HG03565 (cell line): ENCODE measurements around the gene KRT37.
"Not testable (repeated sequence)": the region's sequence is repeated elsewhere in the genome, so short reads cannot be mapped to it uniquely, and the experiment has no call there.

ENCODE experiments used
- ATAC-seq: cut with Tn5 transposase; IDR thresholded peaks from one replicate; pipeline ENCODE4 v1.9.1; 2021; ENCODE audit warnings: mild to moderate bottlenecking, moderate library complexity; ENCODE audit not compliant: unreplicated experiment

KRT37 gene

DNA sequence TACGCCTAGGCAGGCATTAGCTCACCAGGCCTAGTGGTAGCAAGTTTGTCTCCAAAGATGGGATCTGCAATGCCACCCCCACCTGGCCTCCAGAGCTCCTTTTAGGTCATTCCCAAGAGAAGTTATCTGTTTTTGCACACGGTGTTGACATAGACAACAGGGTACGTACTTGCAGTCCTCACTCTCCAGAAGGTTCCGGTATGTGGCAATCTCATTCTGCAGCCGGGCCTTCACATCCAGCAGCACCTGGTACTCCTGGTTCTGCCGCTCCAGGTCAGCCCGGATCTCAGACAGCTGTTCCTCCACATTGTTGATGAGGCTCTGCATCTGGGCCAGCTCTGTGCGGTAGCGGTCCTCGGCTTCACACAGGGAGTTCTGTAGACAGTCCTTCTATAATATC lies 17.2 kb downstream of the KRT37 start:
- no peak for ATAC-seq

DNA sequence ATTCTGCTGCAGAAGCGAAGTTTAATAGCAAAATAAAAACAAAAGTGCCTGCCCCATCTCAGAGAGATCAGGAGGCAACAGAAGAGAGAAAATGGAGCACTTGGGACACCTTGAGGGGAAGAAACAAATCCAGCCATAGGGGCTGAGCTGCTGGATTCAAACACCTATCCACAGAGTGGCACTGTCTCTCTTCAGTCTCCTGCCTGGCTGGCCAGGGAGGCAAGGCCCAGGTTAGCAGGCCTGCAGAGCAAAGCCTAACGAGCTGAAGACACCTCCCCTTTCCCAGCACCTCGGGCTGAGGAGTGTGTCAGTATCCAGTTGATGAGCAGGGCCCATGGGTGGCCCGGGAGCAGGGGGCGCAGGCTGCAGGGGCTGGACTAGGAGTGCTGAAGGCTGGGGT lies 18.2 kb downstream of the KRT37 start:
- no peak for ATAC-seq

DNA sequence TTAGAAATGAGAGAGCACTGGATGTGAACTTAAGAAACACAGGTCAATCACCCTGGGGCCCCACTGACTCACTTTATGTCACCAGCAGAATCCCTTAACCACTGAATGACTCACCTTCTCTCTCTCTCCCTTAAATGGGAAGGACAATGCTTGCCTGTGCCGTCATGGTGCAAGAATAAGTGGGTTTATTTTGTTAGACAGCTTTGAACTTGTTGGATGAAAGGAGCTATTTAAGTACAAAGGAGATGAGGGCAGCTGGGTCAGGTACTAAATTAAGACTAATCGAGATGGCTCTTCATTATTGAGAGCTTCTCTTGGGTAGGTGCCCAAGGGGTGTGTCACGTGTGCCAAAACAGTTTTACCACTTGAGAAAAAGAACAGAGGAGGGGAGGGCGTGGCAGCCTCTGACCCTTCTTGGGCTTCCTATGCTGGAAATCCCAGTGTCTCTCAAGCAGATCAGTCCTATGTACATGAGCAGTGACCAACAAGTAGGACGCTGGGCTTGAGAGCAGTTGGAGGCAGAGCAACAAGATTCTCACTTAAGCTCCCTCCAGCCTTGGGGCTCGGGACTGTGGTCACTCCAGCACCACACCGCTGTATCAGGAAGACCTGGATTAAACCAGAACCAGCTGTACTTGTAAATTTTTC lies 20.2 kb downstream of the KRT37 start:
- ATAC-seq: no peak

DNA sequence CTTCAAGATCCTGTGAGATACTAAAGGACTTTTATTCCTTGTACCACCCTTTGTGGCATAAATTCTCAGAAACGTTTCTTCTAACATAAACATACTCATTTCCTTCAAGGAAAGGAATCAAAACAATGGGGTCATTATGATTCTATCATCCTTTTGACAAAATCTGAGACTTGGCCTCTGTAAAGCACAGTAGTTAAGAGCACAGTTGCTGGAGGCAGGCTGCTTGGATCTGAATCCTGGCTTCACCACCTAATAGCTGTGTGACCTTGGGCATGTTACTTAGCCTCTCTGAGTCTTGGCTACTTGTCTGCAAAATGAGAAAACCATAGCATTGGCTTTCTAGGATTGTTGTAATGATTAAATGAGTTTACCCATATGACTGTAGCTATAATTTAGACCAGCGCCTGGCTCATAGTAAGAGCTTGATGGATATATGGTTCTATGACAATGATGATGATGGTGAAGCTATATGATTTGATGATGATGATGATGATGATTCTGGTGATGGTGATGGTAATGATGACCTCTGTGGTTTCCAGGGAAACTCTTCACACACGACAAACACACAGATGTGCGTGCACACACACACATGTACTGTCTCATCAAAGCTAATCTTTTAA lies 20.9 kb downstream of the KRT37 start:
- ATAC-seq: no peak

DNA sequence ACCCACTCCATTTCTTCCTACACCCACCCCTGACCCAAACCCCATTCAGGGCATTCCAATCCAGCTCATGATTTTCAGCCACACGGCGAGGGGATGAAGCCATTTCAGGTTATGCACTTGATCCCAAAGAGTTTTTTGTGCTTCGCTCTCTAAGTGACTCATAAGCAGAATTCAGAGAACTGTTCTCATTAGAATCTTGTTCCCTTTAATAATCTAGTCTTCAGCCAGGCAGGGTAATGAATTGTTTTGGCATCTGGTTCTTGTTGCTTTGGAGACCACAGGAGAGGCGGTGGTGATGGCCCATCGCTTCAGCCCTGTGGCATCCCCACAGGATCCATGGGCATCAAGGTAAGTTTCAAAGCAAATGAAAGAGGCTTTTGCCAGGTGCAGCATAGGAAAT lies 22.2 kb downstream of the KRT37 start:
- no peak for ATAC-seq

DNA sequence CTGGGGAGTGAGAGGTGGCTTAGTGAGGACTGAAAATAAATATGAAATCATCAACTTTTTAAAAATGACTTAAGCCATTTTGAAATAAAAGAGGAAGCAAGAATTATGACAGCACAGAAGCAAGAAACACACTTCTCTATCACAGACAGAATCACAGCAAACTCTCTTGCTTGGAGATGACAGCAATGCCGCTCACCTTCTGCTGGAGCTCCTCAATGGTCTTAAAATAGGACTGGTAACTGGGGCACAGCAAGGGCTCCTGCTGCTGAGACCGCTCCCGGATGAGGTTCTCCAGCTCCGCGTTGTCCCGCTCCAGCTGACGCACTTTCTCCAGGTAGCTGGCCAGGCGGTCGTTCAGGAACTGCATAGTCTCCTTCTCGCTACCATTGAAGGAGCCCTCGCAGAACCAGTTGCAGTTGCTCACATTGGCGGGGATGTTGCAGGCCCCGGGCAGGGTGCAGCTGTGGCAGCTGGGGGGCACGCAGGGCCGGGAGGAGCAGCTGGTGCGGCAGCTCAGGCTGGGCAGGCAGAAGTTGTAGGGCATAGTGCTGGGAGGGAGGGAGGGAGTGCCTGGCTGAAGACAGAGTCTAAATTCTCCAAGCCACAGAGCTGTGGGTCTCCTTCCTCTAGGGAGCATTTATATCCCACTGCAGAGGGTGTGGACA lies 27.3 kb downstream of the KRT37 start, which contains the start of gene KRT31:
KRT31 (minus strand) TSS at position 613 of the 665 bp plus-strand sequence; CDS start at position 544, 69 bp downstream.
- no peak for ATAC-seq

DNA sequence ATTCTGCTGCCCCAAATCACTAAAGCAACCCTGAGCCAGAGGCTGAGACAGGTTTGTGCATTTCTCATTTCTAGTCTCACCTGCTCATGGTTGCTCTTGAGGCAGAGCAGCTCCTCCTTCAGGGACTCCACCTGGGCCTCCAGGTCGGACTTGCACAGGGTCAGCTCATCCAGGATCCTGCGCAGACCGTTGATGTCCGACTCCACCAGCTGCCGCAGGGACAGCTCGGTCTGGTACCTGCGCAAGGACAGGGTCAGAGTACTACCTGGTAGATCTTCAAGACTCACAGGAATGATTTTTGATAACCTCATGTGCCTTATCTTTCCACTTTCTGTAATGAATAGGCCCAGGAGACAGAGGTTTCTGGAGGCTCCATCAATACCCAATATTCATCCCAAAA lies 28.0 kb downstream of the KRT37 start:
- ATAC-seq: no peak

DNA sequence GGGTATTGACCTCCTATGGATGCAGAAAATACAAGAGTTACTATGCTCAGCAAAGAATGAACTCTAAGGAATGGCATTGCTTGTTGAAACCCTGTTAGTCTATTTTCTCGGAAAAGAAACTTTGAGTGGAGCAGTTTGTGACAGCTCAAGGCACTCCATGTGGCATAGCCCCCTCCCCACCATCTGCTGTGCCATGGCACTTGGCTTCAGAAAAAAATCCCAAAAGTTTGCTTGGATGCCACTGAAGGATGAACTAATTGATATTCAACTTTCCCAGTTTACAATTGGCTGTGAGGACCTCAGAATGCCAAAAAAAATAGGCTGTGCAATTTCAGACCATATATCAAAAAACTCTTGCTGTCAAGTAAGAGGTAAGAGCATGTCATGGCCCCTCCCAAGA lies 28.8 kb downstream of the KRT37 start:
- no peak for ATAC-seq

DNA sequence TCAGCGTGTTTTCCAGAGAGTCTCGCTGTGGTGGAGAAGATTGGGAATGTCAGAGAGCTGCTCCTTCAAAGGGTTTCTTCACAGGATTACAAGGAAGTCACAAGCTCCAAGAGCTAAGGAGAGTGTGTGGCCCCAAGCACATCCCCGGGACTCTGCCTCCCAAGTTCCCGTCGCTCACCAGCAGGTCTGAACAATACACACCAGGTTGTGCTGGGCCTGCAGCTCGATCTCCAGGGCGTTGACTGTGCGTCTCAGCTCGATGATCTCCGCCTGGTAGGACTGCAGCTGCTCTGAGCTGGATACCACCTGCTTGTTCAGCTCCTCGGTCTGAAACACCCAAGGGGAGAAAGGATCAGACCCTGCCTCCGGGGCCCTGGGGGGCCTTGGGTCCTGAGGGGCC lies 29.3 kb downstream of the KRT37 start:
- ATAC-seq: not testable (repeated sequence)

DNA sequence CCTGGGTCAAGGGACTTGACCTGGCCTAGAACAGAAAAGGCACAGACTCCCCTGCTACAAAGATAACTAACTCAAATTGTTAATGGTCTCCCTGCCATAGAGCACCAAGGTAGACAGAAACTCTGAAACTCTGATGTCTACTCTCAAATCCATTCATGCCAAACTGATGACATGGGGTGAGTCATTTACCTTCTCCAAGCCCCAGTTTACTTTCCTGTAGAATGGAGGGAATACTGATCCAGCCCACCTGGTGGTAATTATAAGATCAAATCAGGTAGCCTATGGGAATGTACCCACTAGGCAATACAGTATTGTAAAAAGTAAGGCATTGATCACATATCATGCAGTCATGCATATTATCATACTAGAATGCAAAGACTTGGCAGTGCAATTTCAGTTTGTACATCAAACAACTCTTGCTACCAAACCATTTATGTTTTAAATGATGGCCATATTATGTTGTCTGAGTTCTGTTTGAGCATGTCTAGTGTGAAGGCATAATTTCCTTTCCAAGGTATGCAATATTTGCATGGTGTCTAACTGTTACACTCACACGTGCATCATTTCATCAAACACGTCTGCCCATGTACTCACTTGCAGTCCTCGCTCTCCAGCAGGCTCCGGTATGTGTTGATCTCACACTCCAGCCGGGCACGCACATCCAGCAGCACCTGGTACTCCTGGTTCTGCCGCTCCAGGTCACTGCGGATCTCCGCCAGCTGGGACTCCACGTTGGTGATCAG lies 30.0 kb downstream of the KRT37 start:
- no peak for ATAC-seq

DNA sequence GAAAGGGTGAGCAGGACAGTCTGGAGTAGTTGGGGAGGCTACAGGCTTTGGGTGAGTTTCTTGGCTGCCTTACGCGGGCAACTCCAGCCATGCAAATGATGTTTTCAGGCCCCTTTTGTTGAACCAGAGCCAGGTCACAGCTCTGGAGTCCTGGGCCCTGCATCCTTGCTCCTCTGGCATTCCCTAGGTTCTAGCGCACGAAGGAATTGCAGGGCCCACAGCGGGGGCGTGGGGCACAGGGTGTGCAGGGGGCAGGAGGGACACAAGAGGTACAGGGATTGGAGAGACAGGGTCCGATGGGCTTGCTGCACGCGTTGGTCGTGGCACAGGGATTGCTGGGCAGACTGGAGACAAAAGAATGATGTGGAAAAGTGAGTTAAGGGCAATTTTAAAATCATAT lies 30.6 kb downstream of the KRT37 start:
- ATAC-seq: no peak

DNA sequence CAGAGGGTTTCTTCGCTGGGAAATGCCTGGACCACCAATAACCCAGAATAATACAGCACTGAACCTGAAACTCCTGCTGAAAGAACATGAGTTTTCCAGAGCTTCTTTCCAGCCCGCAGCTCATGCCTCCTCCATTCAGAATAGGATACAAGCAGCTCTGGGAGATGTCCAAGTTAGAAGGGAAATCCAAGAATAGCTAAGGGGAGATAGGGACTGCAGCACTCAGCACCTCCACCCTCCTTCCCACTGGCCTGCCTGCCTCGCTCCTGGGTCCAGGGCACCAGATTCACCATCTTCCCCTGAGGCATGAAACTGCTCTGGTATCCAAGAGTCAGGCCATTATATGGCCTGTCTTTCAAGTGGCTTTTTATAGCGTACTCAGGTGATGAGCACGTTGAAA lies 31.1 kb downstream of the KRT37 start:
- ATAC-seq: no peak

DNA sequence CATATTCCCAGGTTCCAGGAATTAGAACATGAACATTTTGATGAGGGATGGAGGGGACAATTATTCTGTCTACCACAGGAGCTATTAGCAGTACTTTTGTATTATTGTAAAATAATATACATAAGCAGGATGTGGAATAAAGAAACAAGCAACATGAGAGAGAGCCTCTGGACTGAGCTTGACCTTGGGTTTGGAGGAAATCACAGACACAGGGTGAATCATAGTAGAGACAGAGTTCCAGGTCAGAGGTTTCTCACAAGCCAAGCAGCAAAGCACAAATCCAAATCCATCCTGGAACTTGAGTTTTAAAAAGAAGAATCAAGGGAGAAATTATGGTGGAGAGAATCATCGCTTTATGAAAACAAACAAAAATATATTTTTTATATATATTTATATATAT lies 32.1 kb downstream of the KRT37 start:
- no peak for ATAC-seq

DNA sequence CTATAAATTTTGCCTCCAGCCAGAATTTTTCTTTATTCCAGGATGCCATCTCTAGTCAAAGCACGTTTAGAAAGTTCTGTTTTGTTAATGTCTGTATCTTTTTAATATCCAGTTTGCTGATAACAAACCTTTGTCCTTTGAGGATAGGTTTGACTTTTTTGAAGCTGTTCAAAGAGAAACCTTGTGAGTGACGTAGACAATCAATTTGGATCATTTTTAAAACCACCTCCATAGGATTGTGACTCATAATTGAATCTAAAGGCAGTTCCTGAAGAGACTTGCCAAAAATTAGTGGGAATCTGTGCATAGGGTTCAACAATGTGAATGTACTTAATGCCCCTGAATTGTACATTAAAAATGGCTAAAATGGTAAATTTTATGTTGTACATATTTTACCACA lies 32.9 kb downstream of the KRT37 start:
- ATAC-seq: no peak

DNA sequence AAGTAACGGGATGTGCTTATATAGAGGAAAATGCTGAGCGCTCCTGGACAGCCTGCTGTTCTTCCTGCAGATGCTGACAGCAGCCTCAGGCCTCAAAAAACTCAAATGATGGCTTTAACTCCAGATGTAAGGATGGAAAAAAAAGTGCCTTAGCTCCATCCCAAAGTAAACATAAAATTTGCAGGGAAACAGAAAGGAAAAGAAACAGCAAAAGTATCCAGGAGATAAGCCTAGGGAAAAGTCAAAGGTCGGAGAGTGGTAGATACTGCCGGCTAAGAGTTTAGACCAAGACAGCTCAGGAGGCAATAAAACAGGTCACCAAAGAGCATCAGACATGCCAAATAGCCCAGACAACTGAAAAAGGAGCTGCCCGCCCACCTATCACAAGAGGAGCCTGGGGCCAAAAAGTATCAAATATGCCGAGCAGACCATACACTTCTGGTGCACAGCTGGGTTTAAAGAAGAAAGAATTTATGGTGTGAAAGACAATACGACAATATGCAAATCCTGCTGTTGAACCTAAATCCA lies 33.9 kb downstream of the KRT37 start:
- ATAC-seq: no peak

DNA sequence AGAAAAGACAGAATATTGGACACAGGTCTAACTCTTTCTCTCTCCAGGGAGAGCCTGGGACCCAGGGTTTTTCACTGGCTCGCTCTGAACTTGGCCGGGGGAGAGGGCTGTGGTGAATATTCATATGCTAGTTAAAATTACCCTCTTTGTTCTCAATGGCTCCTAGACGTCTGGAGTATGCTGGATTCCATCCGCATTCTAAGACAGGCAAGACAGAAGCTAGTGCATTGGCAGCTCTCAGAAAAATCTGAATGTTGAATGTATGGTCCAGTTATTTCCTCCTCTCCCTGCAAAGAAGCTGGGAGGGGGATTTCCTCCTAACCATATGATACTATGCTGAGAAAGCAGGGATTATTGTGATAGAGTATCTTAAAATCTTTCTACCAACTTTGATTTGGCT lies 36.7 kb downstream of the KRT37 start:
- ATAC-seq: no peak

DNA sequence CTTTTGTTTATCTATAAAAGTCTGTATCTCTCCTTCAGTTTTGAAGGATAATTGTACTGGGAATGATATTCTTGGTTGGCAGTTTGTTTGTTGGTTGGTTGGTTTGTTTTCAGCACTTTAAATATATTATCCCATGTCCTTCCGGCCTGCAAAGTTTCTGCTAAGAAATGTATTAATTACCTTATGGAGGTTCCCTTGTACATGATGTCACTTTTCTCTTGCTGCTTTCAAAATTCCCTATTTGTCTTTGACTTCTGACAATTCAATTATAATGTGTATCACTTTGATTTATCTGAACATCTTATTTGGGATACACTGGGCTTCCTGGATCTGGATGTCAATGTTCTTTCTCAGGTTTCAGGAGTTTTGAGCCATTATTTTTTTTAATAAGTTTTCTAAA lies 38.2 kb downstream of the KRT37 start:
- ATAC-seq: no peak

DNA sequence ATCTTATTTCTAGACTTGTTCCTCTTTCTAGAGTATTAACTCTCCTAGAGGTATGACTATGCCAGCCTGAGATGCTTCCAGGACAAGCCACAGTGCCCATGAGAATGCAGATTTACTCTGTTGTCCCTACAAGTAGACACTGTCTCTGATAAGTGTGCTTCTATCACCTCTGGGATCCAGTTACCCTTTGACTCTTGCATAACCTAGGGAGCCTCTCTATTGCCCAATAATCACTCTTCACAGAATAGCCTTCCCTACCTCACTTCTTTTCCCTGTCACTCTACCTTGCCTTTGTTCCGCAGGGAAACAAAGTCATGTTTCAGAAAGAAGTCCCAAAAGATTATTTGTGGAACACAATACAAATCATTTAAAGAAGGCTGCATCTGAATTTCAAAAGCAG lies 40.7 kb downstream of the KRT37 start:
- no peak for ATAC-seq

DNA sequence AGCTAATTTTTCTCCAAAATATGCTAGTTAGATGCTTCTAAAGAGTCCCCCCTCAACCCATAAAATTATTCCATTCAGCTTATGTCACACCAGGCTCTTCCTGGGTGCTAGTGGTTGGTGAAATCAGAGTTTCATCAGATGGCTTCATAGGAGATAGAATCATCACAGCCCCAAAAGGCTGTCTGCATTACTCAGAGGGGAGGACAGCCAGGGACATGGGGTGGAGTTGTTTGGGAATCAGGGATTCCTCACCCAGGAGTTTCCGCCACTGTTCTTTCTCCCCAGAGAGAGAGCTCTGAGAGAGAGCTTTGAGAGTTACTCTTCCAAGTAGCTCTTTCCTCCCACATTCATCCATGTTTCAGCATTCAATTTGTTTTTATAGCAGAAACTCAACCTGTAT lies 42.0 kb downstream of the KRT37 start:
- ATAC-seq: no peak

DNA sequence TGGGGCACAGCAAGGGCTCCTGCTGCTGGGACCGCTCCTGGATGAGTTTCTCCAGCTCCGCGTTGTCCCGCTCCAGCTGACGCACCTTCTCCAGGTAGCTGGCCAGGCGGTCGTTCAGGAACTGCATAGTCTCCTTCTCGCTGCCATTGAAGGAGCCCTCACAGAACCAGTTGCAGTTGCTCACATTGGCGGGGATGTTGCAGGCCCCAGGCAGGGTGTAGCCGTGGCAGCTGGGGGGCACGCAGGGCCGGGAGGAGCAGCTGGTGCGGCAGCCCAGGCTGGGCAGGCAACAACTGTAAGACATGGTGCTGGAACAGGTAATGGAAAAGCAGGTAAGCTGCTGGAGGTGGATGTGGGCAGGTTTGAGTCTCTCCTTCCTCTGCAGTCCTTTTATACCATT lies 42.4 kb downstream of the KRT37 start, which contains the start of gene KRT34:
KRT34 (minus strand) TSS at position 364 of the 400 bp plus-strand sequence; CDS start at position 304, 60 bp downstream.
- not testable (repeated sequence) for ATAC-seq

DNA sequence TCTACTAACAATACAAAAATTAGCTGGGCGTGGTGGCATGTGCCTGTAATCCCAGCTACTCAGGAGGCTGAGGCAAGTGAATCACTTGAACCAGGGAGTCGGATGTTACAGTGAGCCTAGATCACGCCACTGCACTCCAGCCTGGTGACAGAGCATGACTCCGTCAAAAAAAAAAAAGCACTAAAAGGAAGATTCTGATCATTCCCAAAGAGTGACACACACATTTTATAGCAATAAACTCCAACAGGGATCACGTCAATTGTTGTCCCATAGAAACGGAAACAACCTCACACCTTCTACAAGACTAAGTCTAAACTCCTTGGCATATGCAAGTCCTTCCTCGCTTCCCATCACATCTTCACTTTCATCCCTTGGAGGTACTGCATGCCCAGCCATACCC lies 44.3 kb downstream of the KRT37 start:
- ATAC-seq: not testable (repeated sequence)
